H9 (cell line): ENCODE results near the gene SMIM28. TPM values are rescaled to one million over a fixed set of nuclear protein-coding genes. Genes with fewer than 3 reads are reported as not detected.

Source experiments
- DNase-seq: peaks from one replicate; pipeline ENCODE4 v3.0.0-alpha.2; 2017
- H2AFZ ChIP-seq: one replicate; pipeline ENCODE4 v1.6.1; 2013; ENCODE audit warnings: mild to moderate bottlenecking, low read length, control low read depth, moderate library complexity
- H2AK5ac ChIP-seq: 2 replicates; pipeline ENCODE4 v1.6.1; 2013; ENCODE audit warnings: low read length, control low read depth, mixed read lengths; ENCODE audit not compliant: insufficient read length
- H2BK120ac ChIP-seq: one replicate; pipeline ENCODE4 v1.6.1; 2013; ENCODE audit warnings: low read depth, mild to moderate bottlenecking, low read length, control low read depth, inconsistent platforms; ENCODE audit not compliant: poor library complexity, severe bottlenecking
- H2BK12ac ChIP-seq: 2 replicates; pipeline ENCODE4 v1.6.1; 2013; ENCODE audit warnings: low read length, control low read depth, mixed read lengths, low read depth; ENCODE audit not compliant: insufficient read length
- H2BK15ac ChIP-seq: 2 replicates; pipeline ENCODE4 v1.6.1; 2013; ENCODE audit warnings: low read depth, low read length, control low read depth
- H2BK20ac ChIP-seq: one replicate; pipeline ENCODE4 v1.6.1; 2013; ENCODE audit warnings: low read depth, mild to moderate bottlenecking, low read length, control low read depth, inconsistent platforms; ENCODE audit not compliant: poor library complexity, severe bottlenecking
- H2BK5ac ChIP-seq: 2 replicates; pipeline ENCODE4 v1.6.1; 2013; ENCODE audit warnings: low read length, control low read depth, mixed read lengths; ENCODE audit not compliant: insufficient read length
- H3K14ac ChIP-seq: 2 replicates; pipeline ENCODE4 v1.6.1; 2013; ENCODE audit warnings: low read length, control low read depth; ENCODE audit not compliant: insufficient read depth
- H3K18ac ChIP-seq: 2 replicates; pipeline ENCODE4 v1.6.1; 2013; ENCODE audit warnings: low read depth, mild to moderate bottlenecking, mixed read lengths, low read length, control low read depth; ENCODE audit not compliant: insufficient read length
- H3K23ac ChIP-seq: 2 replicates; pipeline ENCODE4 v1.6.1; 2013; ENCODE audit warnings: low read length, control low read depth, mixed read lengths, low read depth; ENCODE audit not compliant: insufficient read length
- H3K23me2 ChIP-seq: 2 replicates; pipeline ENCODE4 v1.6.1; 2013; ENCODE audit warnings: low read depth, mild to moderate bottlenecking, mixed read lengths, low read length, control low read depth; ENCODE audit not compliant: insufficient read length, poor library complexity, severe bottlenecking
- H3K27ac ChIP-seq: 2 replicates; pipeline ENCODE4 v1.5.1; 2013; ENCODE audit warnings: low read length, control low read depth, mixed read lengths, low read depth; ENCODE audit not compliant: insufficient read length
- H3K27me3 ChIP-seq: 2 replicates; pipeline ENCODE4 v1.6.1; 2013; ENCODE audit warnings: low read length, control low read depth, inconsistent platforms; ENCODE audit not compliant: insufficient read depth
- H3K4ac ChIP-seq: 2 replicates; pipeline ENCODE4 v1.6.1; 2013; ENCODE audit warnings: low read depth, mild to moderate bottlenecking, control low read depth, inconsistent platforms, low read length, moderate library complexity
- H3K4me1 ChIP-seq: 2 replicates; pipeline ENCODE4 v1.6.1; 2013; ENCODE audit warnings: low read length, control low read depth, inconsistent platforms; ENCODE audit not compliant: insufficient read depth
- H3K4me2 ChIP-seq: 2 replicates; pipeline ENCODE4 v1.6.1; 2013; ENCODE audit warnings: low read length, control low read depth, mixed read lengths; ENCODE audit not compliant: insufficient read length, insufficient read depth
- H3K56ac ChIP-seq: 2 replicates; pipeline ENCODE4 v1.6.1; 2013; ENCODE audit warnings: low read depth, mild to moderate bottlenecking, mixed read lengths, low read length, control low read depth; ENCODE audit not compliant: insufficient read length
- H3K79me1 ChIP-seq: 2 replicates; pipeline ENCODE4 v1.6.1; 2013; ENCODE audit warnings: low read depth, mild to moderate bottlenecking, moderate library complexity, low read length, control low read depth, inconsistent platforms; ENCODE audit not compliant: insufficient read depth, poor library complexity, severe bottlenecking
- H3K79me2 ChIP-seq: 2 replicates; pipeline ENCODE4 v1.6.1; 2013; ENCODE audit warnings: low read length, control low read depth, inconsistent platforms; ENCODE audit not compliant: insufficient read depth
- H3K9ac ChIP-seq: 2 replicates; pipeline ENCODE4 v1.6.1; 2013; ENCODE audit warnings: low read length, control low read depth, mixed read lengths; ENCODE audit not compliant: insufficient read length; ENCODE audit errors: extremely low read depth
- H3K9me3 ChIP-seq: one replicate; pipeline ENCODE4 v1.6.1; 2013; ENCODE audit warnings: low read depth, low read length, inconsistent platforms; ENCODE audit not compliant: control insufficient read depth
- H3T11ph ChIP-seq: one replicate; pipeline ENCODE4 v1.6.1; 2013; ENCODE audit warnings: mild to moderate bottlenecking, low read length, control low read depth, inconsistent platforms
- H4K20me1 ChIP-seq: one replicate; pipeline ENCODE4 v1.6.1; 2013; ENCODE audit not compliant: control insufficient read depth, insufficient read length, insufficient read depth
- H4K5ac ChIP-seq: 2 replicates; pipeline ENCODE4 v1.6.1; 2013; ENCODE audit warnings: low read depth, mild to moderate bottlenecking, mixed read lengths, low read length, control low read depth; ENCODE audit not compliant: insufficient read length
- H4K8ac ChIP-seq: replicated peaks from 2 replicates; pipeline ENCODE4 v1.6.1; 2013; ENCODE audit warnings: low read length, control low read depth, mixed read lengths, low read depth; ENCODE audit not compliant: insufficient read length
- H4K91ac ChIP-seq: 2 replicates; pipeline ENCODE4 v1.6.1; 2013; ENCODE audit warnings: low read depth, mild to moderate bottlenecking, moderate library complexity, mixed read lengths, low read length, control low read depth; ENCODE audit not compliant: insufficient read length
- H3K27ac Mint-ChIP-seq, 3 experiments: 2 replicates in 2 of 3; 3 replicates in 1 of 3; pipeline ENCODE4 v1.8.0; 2020 to 2021; ENCODE audit warnings: mixed read lengths in 3 of 3, mild to moderate bottlenecking in 1 of 3, moderate library complexity in 1 of 3
- H3K27me3 Mint-ChIP-seq: 2 replicates; pipeline ENCODE4 v1.8.0; 2021; ENCODE audit warnings: low read depth, mild to moderate bottlenecking, moderate library complexity, mixed read lengths
- H3K36me3 Mint-ChIP-seq, 3 experiments: 2 replicates in 2 of 3; 3 replicates in 1 of 3; pipeline ENCODE4 v1.8.0; 2020 to 2021; ENCODE audit warnings: low read depth in 3 of 3, mixed read lengths in 3 of 3; ENCODE audit not compliant: insufficient read depth in 1 of 3
- H3K4me1 Mint-ChIP-seq, 2 experiments: 2 replicates each; pipeline ENCODE4 v1.8.0; 2020; ENCODE audit warnings: mixed read lengths in 2 of 2
- H3K4me3 Mint-ChIP-seq, 2 experiments: 2 replicates in 1 of 2; 3 replicates in 1 of 2; pipeline ENCODE4 v1.8.0; 2020 to 2021; ENCODE audit warnings: mild to moderate bottlenecking in 2 of 2, mixed read lengths in 2 of 2, moderate library complexity in 1 of 2
- H3K9me3 Mint-ChIP-seq, 2 experiments: 2 replicates in 1 of 2; 3 replicates in 1 of 2; pipeline ENCODE4 v1.8.0; 2020; ENCODE audit warnings: mild to moderate bottlenecking in 2 of 2, mixed read lengths in 2 of 2, moderate library complexity in 1 of 2
- total RNA-seq: library from RNA; stranded (reverse); gene quantifications from 2 replicates; pipeline ENCODE4 v1.2.1, GENCODE V29; 2021
- TF ChIP-seq, protein P1 (sequence below): fragments of 200-600 bp; sonication (generic); conservative IDR thresholded peaks from 3 replicates; pipeline ENCODE4 v1.8.0; 2021; ENCODE audit warnings: antibody characterized with exemption, mild to moderate bottlenecking

The SMIM28 gene
- total RNA-seq, 1 experiment from 2014 or later: not detected

DNA sequence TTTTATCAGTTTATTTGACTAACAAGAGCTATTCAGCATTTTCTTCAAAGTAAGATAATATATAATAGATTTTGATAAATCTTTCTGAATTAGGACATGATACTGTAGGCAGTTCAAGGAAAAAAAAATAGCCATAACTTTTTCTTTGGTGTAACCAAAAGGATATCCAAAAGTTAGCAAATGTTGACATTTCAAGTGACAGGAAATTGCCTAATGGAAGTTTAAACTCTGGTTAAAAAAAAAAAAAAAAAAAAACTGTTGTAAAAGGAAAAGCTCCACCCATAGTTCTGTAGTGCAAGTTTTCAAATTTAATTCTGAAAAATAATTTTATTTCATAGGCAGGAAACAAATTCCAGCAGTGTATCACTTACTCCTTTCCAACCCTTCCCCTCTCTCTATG lies 45.2 kb downstream of the SMIM28 start:
- Histone ChIP-seq H2AK5ac (no peak overlapping the region), H3K23me2 (no peaks in the 10 kb centered on the region), H2BK5ac (no peak overlapping the region), H3K23ac (no peak overlapping the region), H3K56ac (no peak overlapping the region), H3K4ac (no peak overlapping the region), H3K14ac (no peak overlapping the region), H4K20me1 (no peaks in the 10 kb centered on the region), H4K8ac (no peak overlapping the region), H3K18ac (no peak overlapping the region), H4K5ac (no peak overlapping the region), H3K9me3 (no peaks in the 10 kb centered on the region), H3K4me2 (no peak overlapping the region), H3T11ph (no peak overlapping the region), H2BK20ac (no peak overlapping the region), H4K91ac (no peak overlapping the region), H3K79me1 (no peaks in the 10 kb centered on the region), H3K27me3 (no peaks in the 10 kb centered on the region), H3K4me1 (no peaks in the 10 kb centered on the region), H2BK120ac (no peak overlapping the region), H3K79me2 (no peaks in the 10 kb centered on the region), H3K9ac (no peak overlapping the region), H2BK12ac (no peak overlapping the region), H2AFZ (no peak overlapping the region), H2BK15ac (no peak overlapping the region), H3K27ac (no peak overlapping the region)
- Mint-ChIP-seq H3K27me3 (no peaks in the 10 kb centered on the region), H3K9me3 (no peaks in the 10 kb centered on the region; a peak in 1 of 5 replicates), H3K4me3 (no peak overlapping the region), H3K27ac (no peak overlapping the region), H3K4me1 (no peaks in the 10 kb centered on the region), H3K36me3 (peaks cover 19 to 50% (median 29%) of the 10 kb centered on the region in 3 experiments)
- DNase-seq: no peak
- TF ChIP-seq, protein P1, sequence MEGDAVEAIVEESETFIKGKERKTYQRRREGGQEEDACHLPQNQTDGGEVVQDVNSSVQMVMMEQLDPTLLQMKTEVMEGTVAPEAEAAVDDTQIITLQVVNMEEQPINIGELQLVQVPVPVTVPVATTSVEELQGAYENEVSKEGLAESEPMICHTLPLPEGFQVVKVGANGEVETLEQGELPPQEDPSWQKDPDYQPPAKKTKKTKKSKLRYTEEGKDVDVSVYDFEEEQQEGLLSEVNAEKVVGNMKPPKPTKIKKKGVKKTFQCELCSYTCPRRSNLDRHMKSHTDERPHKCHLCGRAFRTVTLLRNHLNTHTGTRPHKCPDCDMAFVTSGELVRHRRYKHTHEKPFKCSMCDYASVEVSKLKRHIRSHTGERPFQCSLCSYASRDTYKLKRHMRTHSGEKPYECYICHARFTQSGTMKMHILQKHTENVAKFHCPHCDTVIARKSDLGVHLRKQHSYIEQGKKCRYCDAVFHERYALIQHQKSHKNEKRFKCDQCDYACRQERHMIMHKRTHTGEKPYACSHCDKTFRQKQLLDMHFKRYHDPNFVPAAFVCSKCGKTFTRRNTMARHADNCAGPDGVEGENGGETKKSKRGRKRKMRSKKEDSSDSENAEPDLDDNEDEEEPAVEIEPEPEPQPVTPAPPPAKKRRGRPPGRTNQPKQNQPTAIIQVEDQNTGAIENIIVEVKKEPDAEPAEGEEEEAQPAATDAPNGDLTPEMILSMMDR: no peak
